HG02798 (cell line): ENCODE results near the gene NAA35.
"Not testable (repeated sequence)": the region's sequence is repeated elsewhere in the genome, so short reads cannot be mapped to it uniquely, and the experiment has no call there.

Experiments
- ATAC-seq: cut with Tn5 transposase; IDR thresholded peaks from one replicate; pipeline ENCODE4 v1.9.1; 2021; ENCODE audit warnings: mild to moderate bottlenecking; ENCODE audit not compliant: unreplicated experiment, poor library complexity

Gene NAA35

GRCh38 chr9:86022687-86023266 is 81.8 kb downstream of the NAA35 start:
- ATAC-seq, result no peak

GRCh38 chr9:86027767-86028166 is 86.8 kb downstream of the NAA35 start:
- no peak for ATAC-seq

GRCh38 chr9:86034863-86035734 is 94.2 kb downstream of the NAA35 start:
- ATAC-seq, result no peak

- ATAC-seq, result no peak
These were observed 95.0 kb downstream of the NAA35 start for GRCh38 chr9:86035827-86036440.

- no peak for ATAC-seq
These were observed 95.6 kb downstream of the NAA35 start for GRCh38 chr9:86036555-86036954.

- ATAC-seq, result no peak
These were observed 99.3 kb downstream of the NAA35 start for GRCh38 chr9:86039991-86040860.

- no peak for ATAC-seq
These were observed 99.9 kb downstream of the NAA35 start for GRCh38 chr9:86040861-86041155.

- no peak for ATAC-seq
These were observed 100.4 kb downstream of the NAA35 start for GRCh38 chr9:86041311-86041741.

GRCh38 chr9:86042199-86042978 is 101.4 kb downstream of the NAA35 start:
- ATAC-seq, result no peak

- ATAC-seq, result no peak
These were observed 102.6 kb downstream of the NAA35 start for GRCh38 chr9:86043586-86043985.

- no peak for ATAC-seq
These were observed 103.1 kb downstream of the NAA35 start for GRCh38 chr9:86043999-86044398.

GRCh38 chr9:86045654-86046053 is 104.7 kb downstream of the NAA35 start:
- no peak for ATAC-seq

GRCh38 chr9:86046071-86046636 is 105.2 kb downstream of the NAA35 start:
- no peak for ATAC-seq

- ATAC-seq, result no peak
These were observed 106.0 kb downstream of the NAA35 start for GRCh38 chr9:86046930-86047341.

GRCh38 chr9:86047361-86047760 is 106.4 kb downstream of the NAA35 start:
- no peak for ATAC-seq

GRCh38 chr9:86048018-86048742 is 107.2 kb downstream of the NAA35 start:
- not testable (repeated sequence) for ATAC-seq

- no peak for ATAC-seq
These were observed 111.9 kb downstream of the NAA35 start for GRCh38 chr9:86052556-86053468.

GRCh38 chr9:86054695-86055094 is 113.7 kb downstream of the NAA35 start:
- ATAC-seq, result no peak
